Germinal center (tissue), 1 donor: ENCODE measurements around the gene DPY19L3.
"Not testable (repeated sequence)": the region's sequence is repeated elsewhere in the genome, so short reads cannot be mapped to it uniquely, and the experiment has no call there.

Source experiments
- DNase-seq: peaks from one replicate; pipeline ENCODE4 v3.0.0; 2012; ENCODE audit warnings: mixed read lengths, low spot score

DPY19L3 gene

GRCh38 chr19:32396046-32396652 is 9.4 kb upstream of the DPY19L3 start:
- no peak for DNase-seq

- DNase-seq: no peak
Observed at GRCh38 chr19:32397671-32398101, 7.9 kb upstream of the DPY19L3 start.

DNA sequence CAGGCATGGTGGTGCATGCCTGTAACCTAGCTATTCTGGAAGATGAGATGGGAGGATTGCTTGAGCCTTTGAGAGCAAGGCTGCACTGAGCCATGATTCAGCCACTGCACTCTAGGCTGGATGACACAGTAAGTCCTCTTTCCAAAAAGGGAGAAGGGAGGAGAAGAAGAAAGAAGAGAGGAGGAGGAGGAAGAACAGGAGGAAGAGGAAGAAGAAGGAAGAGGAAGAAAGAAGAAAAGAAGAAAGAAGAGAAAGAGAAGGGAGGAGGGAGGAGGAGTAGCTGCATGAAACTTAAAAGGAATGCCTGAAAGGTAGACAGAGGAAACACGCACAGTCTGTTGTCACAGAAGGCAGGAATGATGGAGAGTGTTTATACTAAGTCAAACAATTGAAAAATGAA is 3.6 kb upstream of the DPY19L3 start:
- DNase-seq: no peak

DNA sequence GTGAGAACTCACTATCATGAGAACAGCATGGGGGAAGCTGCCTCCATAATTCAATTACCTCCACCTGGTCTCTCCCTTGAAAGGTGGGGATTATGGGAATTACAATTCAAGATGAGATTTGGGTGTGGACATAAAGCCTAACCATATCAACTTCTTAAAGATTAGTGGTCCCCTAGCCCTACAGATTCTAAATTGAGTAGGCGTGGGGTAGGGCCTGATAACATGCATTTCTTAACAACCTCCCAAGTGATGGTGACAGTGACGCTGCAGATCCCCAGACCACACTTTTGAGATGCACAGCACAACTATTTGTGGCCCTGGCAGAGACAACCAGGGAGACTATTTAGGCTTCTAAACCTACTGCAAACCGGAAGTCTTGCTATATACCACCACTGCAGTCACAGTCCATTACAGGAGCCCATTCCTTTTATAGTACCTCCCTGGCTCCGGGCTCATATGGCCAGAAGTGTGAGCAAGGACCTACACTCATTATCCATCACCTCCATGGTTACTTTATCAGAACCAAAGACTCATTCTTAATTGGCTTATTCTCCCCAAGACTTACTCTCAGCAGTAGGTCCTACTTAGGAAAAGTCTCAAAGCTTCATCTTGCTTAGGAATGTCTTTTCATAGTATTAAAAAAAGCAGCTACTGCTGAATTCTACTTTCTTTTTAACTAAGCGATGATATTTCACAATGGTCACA is 2.1 kb upstream of the DPY19L3 start:
- DNase-seq: no peak

- DNase-seq: no peak
Observed at GRCh38 chr19:32404213-32404932, 1.2 kb upstream of the DPY19L3 start.

DNA sequence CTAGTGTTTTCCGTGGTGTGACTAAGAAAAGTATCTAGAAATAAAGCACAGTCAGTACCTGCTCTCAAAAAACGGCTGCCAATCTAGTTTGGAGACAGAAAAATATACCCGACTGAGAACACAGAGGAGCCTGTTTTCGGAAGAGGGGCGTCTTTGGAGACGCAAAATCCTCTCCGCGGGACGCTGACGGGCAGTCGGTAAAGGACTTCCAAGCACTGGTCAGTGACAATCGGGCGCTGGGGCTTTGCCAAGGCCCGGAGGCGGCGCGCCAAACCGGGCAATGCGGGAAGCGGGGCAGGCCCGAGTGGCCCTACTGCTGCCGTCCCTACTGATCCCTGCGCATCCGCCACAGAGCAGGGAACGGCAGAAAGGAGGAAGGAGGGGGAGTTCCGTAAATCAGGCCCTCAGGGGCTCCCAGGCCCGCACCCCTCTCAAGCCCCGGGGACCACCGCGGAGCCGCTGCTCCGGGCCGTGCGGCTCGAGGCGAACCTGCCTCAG is 588 bp upstream of the DPY19L3 start:
- no peak for DNase-seq

DNA sequence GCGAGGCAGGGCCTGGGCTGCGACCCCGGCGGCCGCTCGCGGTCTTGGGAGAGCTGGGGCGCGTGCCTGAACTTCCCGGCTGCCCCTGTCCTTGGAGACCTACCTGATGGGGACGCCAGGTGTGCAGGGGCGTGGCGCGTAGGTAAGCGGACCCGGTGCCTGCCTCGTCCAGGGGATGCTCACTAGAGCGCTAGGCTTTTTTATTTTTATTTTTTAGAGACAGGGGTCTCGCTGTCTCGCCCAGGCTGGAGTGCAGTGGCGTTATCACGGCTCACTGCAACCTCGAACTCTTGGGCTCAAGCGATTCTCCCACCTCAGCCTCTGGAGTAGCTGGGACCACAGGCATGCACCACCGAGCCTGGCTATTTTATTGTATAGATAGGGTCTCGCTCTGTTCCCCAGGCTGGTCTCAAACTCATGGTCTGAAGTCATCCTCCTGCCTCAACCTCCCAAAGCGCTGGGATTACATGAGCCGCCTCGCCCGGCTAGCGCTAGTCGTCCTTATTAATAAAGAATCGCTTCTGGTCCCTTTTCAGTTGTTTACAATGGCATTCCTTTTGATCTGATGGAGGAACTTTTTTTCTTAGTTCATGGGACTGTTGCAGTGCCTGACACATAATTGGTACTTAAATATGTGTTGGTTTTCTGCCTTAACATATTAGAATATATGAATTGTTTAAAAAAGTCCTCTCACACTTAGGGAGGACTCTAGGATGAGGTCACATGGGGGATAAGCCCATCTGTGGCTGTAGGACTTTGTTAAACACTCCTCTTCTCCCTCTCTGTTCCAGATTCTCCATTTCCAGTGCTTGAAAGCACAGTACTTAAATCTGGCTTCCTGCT is 812 bp downstream of the DPY19L3 start:
- no peak for DNase-seq

- no peak for DNase-seq
Observed at GRCh38 chr19:32407004-32407992, 1.7 kb downstream of the DPY19L3 start.

DNA sequence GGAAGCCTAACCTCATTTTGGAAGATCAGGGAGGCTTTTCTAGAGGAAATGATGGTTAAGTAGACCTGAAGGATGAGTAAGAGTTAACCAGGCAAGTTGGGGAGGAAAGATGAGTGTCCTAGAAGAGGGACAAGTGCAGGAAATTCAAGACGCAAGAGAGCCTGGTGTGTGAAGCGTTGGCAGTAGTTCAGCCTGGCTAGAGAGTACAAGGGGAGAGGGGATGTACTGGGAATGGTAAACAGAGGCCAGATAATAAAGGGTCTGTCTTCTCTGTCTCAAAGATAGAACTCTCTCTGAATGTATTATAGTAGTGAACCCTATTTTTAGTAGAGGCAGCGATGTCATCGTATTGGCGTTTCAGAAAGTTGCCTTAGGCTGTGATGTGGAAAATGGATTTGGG is 9.7 kb downstream of the DPY19L3 start:
- no peak for DNase-seq

GRCh38 chr19:32415669-32416068 is 10.1 kb downstream of the DPY19L3 start:
- no peak for DNase-seq

DNA sequence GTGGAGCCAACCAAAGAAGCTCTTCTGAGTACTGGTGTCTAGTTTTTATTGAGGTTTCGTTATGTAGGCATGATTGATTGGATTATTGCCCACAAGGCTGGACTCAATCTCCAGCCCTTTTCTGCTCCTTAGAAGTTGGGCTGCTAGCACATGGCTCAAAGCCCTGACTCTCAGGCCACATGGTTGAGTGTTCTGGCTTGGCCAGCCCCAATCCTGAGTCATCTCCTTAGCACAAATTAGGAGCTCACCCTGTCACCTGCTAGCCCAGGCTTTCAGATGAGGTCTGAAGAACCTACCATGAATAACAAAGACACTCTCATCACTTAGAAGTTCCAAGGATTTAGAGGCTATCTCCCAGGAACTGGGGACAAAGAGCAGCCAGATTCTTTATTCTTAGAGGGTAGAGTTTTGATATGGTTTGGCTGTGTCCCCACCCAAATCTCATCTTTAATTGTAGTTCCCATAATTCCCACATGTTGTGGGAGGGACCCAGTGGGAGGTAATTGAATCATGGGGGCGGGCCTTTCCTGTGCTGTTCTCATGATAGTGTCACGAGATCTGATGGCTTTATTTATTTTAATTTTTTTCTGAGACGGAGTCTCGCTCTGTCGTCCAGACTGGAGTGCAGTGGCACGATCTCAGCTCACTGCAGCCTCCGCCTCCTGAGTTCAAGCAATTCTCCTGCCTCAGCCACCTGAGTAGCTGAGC is 11.3 kb downstream of the DPY19L3 start:
- no peak for DNase-seq

DNA sequence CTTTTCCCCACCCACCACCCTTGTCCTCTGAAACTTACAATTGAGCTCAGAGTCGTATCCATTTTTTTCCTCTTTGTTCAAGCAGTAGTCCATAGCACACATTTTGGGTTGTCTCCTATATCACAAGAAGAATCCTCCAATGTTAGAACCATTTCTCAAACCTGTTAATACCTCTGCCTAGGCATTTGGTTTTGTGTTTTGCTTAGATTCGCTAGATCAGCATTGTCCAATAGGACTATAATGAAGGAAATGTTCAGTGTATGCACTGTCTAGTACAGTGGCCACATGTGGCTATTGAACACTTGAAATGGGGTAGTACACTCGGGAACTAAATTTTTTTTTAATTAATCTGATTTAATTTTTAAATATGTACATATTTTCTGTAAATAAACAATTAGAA is 12.6 kb downstream of the DPY19L3 start:
- DNase-seq: no peak

DNA sequence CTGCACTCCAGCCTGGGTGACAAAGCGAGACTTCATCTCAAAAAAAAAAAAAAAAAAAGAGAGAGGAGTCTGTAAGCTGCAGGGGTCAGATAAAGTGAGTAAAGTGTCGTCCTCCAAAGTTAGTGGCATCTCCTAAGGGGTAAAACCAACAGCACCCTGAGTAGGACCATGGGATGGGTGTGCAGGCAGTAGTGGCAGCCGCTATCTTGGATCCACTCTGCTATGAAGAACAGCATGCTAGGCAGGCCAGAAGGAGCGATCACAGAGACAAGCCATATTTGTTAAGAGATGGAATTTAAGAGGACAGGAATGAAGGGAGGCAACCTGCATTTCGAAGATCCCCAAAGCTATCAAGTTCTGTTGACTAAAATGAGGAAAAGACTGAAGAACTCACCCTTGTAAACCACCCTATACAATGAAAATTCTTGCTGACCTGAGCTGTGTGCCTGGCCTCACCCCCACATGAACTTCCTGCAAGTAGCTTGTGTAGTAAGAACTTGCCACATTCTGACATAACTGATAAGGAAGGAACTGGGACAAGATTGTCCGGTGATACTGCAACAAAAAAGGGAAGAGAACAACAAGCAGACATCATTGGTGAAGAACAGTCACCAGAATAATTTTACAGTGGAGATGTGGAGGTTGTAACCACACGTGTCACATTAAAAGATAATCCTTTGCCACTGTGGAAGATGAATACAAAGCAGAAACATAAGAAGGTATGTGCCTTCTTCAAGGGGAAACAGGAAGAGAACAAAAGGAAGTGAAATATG is 16.2 kb downstream of the DPY19L3 start:
- no peak for DNase-seq

GRCh38 chr19:32422435-32422834 is 16.9 kb downstream of the DPY19L3 start:
- no peak for DNase-seq

GRCh38 chr19:32423944-32424343 is 18.4 kb downstream of the DPY19L3 start:
- not testable (repeated sequence) for DNase-seq

DNA sequence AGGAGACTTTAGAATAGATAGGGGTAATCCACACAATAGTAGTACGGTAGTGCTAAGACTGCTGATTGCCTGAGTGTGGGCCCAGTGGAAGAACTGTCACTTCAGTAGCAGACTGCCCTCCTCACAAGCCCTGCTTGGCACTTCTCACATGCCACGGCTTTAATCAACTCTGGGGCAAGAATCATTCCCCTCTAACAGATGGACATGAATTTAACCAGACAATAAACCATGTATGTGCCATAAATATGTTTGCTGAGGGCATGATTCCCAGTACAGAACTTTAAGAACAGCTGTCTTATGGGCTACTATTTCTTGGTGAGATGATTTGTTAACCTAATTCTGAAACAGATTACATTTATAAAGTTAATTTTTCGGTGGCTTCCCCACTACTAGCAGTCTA is 22.0 kb downstream of the DPY19L3 start:
- no peak for DNase-seq

DNA sequence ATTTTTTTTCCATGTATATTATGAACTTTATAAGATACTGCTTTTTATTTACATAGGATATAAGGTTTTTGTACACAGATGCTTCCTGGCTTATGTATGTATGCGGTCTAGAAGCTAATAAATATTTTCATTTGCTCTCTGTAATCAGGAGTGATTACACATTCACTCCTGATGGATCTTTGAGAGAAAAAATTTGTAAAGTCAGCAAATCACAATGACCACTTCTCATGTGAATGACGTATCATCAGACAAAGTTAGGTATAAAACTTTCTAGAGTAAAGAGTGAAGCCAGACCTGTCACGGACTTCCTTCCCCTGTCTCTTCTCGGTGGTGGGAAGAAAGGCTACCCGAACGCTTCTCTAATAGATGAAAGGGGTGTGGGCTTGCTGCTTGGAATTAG is 31.1 kb downstream of the DPY19L3 start:
- no peak for DNase-seq

DNA sequence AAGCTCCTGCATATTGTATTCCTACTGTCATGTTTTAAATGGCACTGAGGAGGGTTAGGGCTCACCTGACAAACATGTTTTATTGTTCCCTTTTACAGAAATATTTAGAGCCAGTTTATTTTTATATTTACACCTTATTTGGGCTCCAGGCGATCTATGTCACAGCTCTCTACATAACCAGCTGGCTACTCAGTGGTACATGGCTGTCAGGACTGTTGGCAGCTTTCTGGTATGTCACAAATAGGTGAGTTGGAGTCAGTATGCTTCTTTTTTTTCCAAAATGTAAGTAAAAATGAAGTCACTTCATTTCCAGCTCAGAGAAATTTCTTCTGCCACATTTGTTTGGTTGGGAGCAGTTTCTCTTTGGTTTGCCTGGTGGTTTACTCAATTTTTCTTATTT is 31.5 kb downstream of the DPY19L3 start:
- DNase-seq: no peak

- DNase-seq: no peak
Observed at GRCh38 chr19:32438751-32439150, 33.2 kb downstream of the DPY19L3 start.

- DNase-seq: no peak
Observed at GRCh38 chr19:32442650-32443049, 37.1 kb downstream of the DPY19L3 start.
